GM08714 (cell line): ENCODE data around the gene GALNT9.
"Not testable (repeated sequence)": the region's sequence is repeated elsewhere in the genome, so short reads cannot be mapped to it uniquely, and the experiment has no call there.

Experiments used
- H3K4me3 ChIP-seq: fragments of 200-500 bp; sonication (Bioruptor generic); 2 replicates; pipeline ENCODE4 v1.5.1; 2014; ENCODE audit warnings: mild to moderate bottlenecking, low read length, inconsistent platforms
- ZNF274 ChIP-seq: IDR thresholded peaks from 2 replicates; pipeline ENCODE4 v1.6.1; 2012; ENCODE audit warnings: mild to moderate bottlenecking, low read depth, low read length

The GALNT9 gene

DNA sequence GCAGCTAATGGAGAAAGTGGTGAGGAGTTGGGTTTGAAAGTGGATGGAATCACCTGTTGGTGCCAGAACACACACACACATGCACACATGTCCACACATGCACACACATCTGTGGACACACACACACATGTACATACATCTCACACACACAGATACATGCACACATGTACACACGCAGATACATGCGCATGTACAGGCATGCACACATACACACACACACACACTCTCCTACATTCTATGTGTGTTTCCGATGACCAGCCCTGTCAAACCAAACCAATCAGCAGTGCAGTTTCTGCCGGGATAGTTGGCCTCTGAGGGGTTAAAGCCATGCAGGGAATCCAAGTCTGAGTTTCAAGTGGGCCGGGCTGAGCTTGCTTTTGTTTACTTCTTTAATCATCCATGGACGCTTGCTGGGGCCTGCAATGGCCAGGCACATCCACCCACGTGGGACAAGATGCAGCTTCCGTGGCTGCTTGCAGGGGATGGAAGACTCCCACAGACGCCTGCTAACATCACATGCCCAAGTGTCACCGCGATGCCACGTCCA is 52.5 kb downstream of the GALNT9 start:
- H3K4me3 ChIP-seq: no peak overlapping the region
- no peak for TF ChIP-seq ZNF274

DNA sequence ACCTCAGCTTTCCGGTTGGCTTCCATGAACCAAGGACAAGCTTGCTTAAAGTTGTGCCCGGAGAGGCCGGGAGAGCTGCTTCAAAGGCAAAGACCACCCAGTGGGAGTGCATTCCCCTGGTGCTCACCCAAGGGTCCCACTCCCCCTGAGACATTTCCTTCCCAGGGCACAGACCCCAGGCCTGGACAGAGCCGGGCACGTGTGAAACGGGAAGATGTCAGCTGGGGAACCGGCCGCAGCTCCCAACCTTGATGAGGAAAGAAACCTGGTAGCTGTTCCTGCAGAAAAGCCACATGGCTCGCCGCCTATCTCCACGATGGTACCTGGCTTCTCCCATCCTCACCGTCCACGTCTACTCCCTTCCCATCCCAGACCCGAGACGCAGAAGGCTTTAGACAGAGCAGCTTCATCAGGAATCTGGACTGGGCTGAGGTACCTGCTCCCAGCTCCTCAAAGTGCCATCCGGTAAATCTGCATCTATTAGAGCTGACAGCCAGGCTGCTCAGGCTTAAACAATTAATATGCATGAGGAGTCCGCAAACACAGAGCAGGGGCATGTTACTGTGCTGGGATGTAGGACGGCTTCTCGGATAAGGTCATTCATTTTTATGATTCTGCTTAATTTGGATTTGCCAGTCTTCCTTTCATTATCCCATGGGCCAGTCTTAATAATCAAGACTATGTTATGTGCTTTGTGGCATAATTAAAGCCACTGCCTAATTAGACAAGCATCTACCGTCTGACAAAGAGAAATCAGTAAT is 53.1 kb downstream of the GALNT9 start:
- no peak for TF ChIP-seq ZNF274
- no peak overlapping the region for H3K4me3 ChIP-seq

- no peak for TF ChIP-seq ZNF274
- no peak overlapping the region for H3K4me3 ChIP-seq
Measured at GRCh38 chr12:132275631-132276030, 53.8 kb downstream of the GALNT9 start.

DNA sequence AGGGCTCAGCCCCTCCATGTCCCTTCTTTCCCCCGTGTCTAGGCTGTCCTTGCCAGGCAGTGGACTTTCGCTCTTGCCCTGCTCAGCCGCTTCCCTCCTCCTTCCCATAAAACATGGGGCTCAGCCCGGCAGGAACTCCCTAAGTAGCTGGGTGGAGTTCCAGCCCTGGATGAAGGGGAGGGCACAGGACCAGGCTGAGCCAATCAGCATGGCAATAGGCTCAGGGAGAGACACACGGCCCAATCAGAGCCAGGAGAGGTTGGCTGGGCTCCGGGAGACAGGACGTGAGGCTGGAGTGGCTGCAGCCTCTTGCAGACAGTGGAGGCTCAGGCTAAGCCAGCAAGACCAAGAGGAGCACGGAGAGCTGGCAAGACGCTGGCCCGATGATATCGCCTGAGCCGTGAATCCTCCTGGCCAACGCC is 54.3 kb downstream of the GALNT9 start:
- H3K4me3 ChIP-seq: no peak overlapping the region
- TF ChIP-seq ZNF274: no peak

- H3K4me3 ChIP-seq: no peak overlapping the region
- no peak for TF ChIP-seq ZNF274
Measured at GRCh38 chr12:132273992-132274334, 55.4 kb downstream of the GALNT9 start.

- no peak for TF ChIP-seq ZNF274
- no peak overlapping the region for H3K4me3 ChIP-seq
Measured at GRCh38 chr12:132272711-132273110, 56.7 kb downstream of the GALNT9 start.

- no peak for TF ChIP-seq ZNF274
- H3K4me3 ChIP-seq: no peak overlapping the region
Measured at GRCh38 chr12:132271755-132272092, 57.7 kb downstream of the GALNT9 start.

DNA sequence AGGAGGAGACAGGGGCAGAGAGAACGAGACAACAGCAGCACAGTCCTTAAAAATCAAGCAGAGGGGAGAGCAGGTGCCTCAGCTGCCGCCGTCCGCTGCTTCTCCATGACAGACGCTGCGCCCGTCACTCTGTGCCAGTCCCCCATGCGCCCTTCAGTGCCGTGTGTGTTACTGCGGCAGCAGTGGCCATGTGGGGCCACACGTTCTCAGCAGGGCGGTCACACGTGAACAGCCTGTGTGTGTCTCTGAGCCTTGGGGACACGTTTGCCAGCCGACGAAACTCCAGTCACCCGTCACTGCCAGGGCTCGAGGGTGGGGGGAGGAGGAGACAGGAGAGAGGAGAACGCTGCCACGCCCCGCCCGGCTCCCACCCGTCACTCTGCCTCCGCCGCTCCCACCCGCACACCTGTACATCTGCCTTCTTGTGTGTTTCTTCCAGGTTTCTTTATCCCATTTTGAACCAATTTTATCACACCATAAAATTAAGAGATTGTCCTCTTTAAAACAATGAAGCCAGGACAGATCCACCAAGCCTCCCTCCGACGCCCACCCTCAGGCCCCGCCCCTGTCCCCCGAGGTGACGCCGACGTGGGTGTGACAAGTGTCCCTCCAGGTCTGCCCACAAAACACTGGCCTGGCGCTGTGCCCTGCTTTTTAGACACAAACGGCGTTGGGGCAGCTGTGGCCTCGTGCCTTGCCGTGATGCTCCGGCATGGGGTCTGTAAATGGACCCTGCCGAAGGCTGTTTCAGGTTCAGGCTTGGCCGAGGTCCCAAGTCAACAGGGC is 58.2 kb downstream of the GALNT9 start:
- H3K4me3 ChIP-seq: no peak overlapping the region

DNA sequence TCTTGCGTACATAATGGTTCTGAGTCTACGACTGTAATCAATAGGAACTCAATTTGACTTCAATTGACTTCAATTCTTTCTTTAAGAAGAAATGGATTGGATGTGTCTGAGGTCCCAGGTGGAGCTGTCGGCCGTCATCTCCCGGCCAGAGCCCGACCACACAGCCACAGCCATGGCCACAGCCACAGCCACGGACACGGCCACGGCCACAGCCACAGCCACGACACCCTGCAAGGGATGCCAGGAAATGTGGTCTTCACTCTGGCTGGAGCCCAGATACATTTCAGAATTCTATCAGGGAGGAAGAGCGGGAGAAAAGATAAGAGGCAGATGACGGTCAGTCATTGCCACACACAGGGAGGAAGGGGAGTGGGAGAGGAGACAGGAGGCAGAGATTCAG is 58.9 kb downstream of the GALNT9 start:
- no peak overlapping the region for H3K4me3 ChIP-seq

More for the DNA sequence above, 58.2 kb downstream of the GALNT9 start:
- no peak for TF ChIP-seq ZNF274

GRCh38 chr12:132269271-132269968 is 60.0 kb downstream of the GALNT9 start:
- no peak for TF ChIP-seq ZNF274
- H3K4me3 ChIP-seq: no peak overlapping the region

More for the DNA sequence above, 58.9 kb downstream of the GALNT9 start:
- TF ChIP-seq ZNF274: no peak

DNA sequence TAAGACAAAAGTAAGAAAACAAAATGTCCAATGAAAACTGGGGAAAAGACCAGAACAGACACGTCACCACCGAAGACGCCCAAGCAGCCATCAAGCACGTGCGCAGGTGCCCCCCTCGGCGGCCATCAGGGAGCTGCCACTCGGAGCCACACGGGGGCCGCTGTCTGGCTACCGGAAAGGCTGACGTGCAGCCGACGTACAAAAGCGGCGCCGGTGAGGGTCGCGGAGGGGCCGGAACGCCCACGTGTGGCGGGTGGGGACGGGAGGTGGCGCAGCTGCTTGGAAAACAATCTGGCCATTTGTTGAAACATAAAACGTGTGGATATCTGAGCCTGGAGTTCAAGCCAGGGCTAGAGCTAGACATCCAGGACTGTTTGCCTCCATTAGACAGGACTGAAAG is 60.7 kb downstream of the GALNT9 start:
- H3K4me3 ChIP-seq: no peak overlapping the region
- TF ChIP-seq ZNF274: no peak

GRCh38 chr12:132267873-132268272 is 61.5 kb downstream of the GALNT9 start:
- H3K4me3 ChIP-seq: no peak overlapping the region
- TF ChIP-seq ZNF274: no peak

DNA sequence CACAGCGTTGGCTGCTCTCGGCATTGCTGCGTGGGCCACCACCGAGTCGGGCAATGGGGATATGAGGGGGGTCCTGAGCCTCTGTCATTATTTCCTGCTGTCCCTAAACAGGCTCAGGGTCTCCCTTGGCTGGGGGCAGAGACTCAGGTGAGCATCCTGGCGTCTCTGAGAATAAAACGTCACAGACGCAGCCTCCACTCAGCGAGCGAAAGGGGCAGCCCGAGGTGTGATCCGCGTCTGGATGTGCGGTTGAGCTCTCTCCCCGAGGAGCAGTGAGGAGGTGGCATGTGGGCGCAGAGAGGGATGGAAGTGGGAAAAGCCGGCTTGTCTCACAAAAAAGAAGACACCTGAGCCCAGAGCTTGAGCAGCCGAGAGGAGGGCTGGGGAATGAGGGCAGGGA is 62.6 kb downstream of the GALNT9 start:
- no peak overlapping the region for H3K4me3 ChIP-seq
- no peak for TF ChIP-seq ZNF274

DNA sequence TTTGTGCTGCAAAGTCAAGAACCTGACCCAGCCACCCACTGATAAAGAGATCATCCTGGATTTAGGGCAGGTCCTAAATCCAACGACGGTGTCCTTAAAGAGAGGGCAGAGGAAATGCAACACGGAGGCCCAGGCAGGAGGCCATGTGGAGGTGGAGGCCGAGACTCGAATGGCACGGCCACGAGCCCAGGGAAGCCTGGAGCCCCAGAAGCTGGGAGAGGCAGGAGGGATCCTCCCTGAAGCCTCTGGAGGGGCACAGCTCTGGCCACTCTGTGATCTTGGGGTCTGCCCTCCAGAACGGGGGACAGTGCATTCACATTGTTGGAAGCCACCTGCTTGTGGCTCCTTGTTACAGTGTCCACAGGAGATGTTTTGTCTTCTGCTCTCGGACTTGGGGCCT is 63.0 kb downstream of the GALNT9 start:
- TF ChIP-seq ZNF274: no peak
- no peak overlapping the region for H3K4me3 ChIP-seq

DNA sequence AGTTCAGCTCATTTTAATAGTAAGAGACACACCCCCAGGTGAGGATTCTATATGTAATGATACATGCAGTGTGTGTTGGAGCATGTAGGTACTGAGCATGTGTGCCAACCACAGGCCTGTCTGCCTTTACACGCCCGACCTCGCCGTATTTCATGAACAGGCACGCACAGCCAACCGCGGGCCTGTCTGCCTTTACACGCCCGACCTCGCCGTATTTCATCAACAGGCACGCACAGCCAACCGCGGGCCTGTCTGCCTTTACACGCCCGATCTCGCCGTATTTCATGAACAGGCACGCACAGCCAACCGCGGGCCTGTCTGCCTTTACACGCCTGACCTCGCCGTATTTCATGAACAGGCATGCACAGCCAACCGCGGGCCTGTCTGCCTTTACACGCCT is 63.6 kb downstream of the GALNT9 start:
- H3K4me3 ChIP-seq: not testable (repeated sequence)
